GM21619 (cell line): Measurements from ENCODE around the gene LCN15.

Experiments
- ATAC-seq: cut with Tn5 transposase; IDR thresholded peaks from one replicate; pipeline ENCODE4 v1.9.1; 2021; ENCODE audit not compliant: unreplicated experiment

Gene LCN15

GRCh38 chr9:136741883-136742571 lies 22.3 kb downstream of the LCN15 start:
- ATAC-seq, result peak; percentile 52

GRCh38 chr9:136740971-136741882 lies 23.1 kb downstream of the LCN15 start:
- peak; percentile 25 for ATAC-seq

- ATAC-seq, result no peak
Measured at GRCh38 chr9:136740491-136740890, 23.8 kb downstream of the LCN15 start.

- no peak for ATAC-seq
Measured at GRCh38 chr9:136740069-136740468, 24.2 kb downstream of the LCN15 start.

GRCh38 chr9:136739509-136739908 lies 24.8 kb downstream of the LCN15 start:
- ATAC-seq, result no peak

GRCh38 chr9:136738960-136739359 lies 25.4 kb downstream of the LCN15 start:
- no peak for ATAC-seq

GRCh38 chr9:136735812-136736480 lies 28.4 kb downstream of the LCN15 start:
- ATAC-seq, result no peak

- no peak for ATAC-seq
Measured at GRCh38 chr9:136734837-136735496, 29.4 kb downstream of the LCN15 start.

- no peak for ATAC-seq
Measured at GRCh38 chr9:136733611-136734010, 30.7 kb downstream of the LCN15 start.

- no peak for ATAC-seq
Measured at GRCh38 chr9:136732444-136733178, 31.7 kb downstream of the LCN15 start.

- ATAC-seq, result no peak
Measured at GRCh38 chr9:136729926-136730325, 34.4 kb downstream of the LCN15 start.

GRCh38 chr9:136729144-136729543 lies 35.2 kb downstream of the LCN15 start:
- ATAC-seq, result no peak

- ATAC-seq, result peak; percentile 30
Measured at GRCh38 chr9:136728548-136729123, 35.7 kb downstream of the LCN15 start.

- peak; percentile 54 for ATAC-seq
Measured at GRCh38 chr9:136728080-136728547, 36.2 kb downstream of the LCN15 start.

- ATAC-seq, result no peak
Measured at GRCh38 chr9:136726631-136727191, 37.6 kb downstream of the LCN15 start.

GRCh38 chr9:136726118-136726517 lies 38.2 kb downstream of the LCN15 start:
- ATAC-seq, result no peak

- ATAC-seq, result no peak
Measured at GRCh38 chr9:136725612-136726011, 38.7 kb downstream of the LCN15 start.

- ATAC-seq, result no peak
Measured at GRCh38 chr9:136724772-136725171, 39.5 kb downstream of the LCN15 start.

GRCh38 chr9:136723989-136724388 lies 40.3 kb downstream of the LCN15 start:
- no peak for ATAC-seq
